ENCODE measurements around the gene CBX5. TPM values are rescaled to one million over a fixed set of nuclear protein-coding genes. Genes with fewer than 3 reads are reported as not detected.

CBX5 gene
- total RNA-seq, 1 experiment from 2014 or later, result 109 TPM

GRCh38 chr12:54273981-54274380, 5.9 kb downstream of the CBX5 start:
- no peaks in the 10 kb centered on the region for H3K9me3 Mint-ChIP-seq (ENCODE audit: unreplicated experiment)
- DNase-seq (ENCODE audit: unreplicated experiment), result no peak
- ChIA-PET CTCF (interaction anchor here (1.0 to 1.9 kb wide), 3 partner anchors 14 to 106 kb away, joined by 4 to 7 read pairs (median 5); no protein-coding TSS in a partner anchor), POLR2A (interaction anchor here (1.4 kb wide), 1 partner anchor 11 kb away, joined by 5 read pairs; no protein-coding TSS in a partner anchor)
- no peak overlapping the region for H3K27ac Mint-ChIP-seq (ENCODE audit: low read depth, unreplicated experiment)
- H3K27me3 Mint-ChIP-seq (ENCODE audit: insufficient read depth, unreplicated experiment), result no peaks in the 10 kb centered on the region
- intact Hi-C loops (cut with micrococcal nuclease), result no loop called here
- TF ChIP-seq CTCF (IDR thresholded peaks at IDR 0.05; ENCODE audit: unreplicated experiment), result no peak
- peaks cover 43% of the 10 kb centered on the region for H3K36me3 Mint-ChIP-seq (ENCODE audit: insufficient read depth, unreplicated experiment)
- no TSS peak for BruUV-seq (replicated peaks)
- H3K4me1 Mint-ChIP-seq (ENCODE audit: insufficient read depth, unreplicated experiment), result peaks cover 10% of the 10 kb centered on the region
- no peak overlapping the region for H3K4me3 Mint-ChIP-seq (ENCODE audit: unreplicated experiment)

DNA sequence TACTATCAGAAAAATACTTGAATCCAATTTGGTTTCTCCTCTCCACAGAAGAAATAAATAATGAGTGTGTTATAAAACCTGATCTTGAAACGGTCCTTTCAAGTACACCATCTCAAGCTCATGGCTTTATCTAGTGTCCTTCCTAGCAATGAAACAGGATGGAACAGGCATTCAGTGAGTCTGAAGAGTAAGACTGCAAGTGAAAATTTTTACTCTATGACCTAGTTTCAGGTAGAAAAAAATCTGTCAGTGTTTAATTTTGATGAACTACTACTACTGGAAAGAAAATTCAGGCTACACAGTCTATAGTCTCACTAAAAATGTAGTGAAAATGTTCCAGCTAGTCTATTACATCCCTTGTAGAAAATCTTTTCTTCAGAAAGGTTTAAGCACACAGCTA, 7.7 kb downstream of the CBX5 start:
- no peak for TF ChIP-seq CTCF (IDR thresholded peaks at IDR 0.05; ENCODE audit: unreplicated experiment)
- Mint-ChIP-seq H3K4me1 (ENCODE audit: insufficient read depth, unreplicated experiment) (peaks cover 6% of the 10 kb centered on the region), H3K36me3 (ENCODE audit: insufficient read depth, unreplicated experiment) (peaks cover 37% of the 10 kb centered on the region), H3K4me3 (ENCODE audit: unreplicated experiment) (no peak overlapping the region), H3K27me3 (ENCODE audit: insufficient read depth, unreplicated experiment) (no peaks in the 10 kb centered on the region), H3K27ac (ENCODE audit: low read depth, unreplicated experiment) (no peak overlapping the region), H3K9me3 (ENCODE audit: unreplicated experiment) (no peaks in the 10 kb centered on the region)
- no peak for DNase-seq (ENCODE audit: unreplicated experiment)
- intact Hi-C loops (cut with micrococcal nuclease), result no loop called here
- CTCF ChIA-PET, result interaction anchor here (1.2 to 1.3 kb wide), 2 partner anchors 9 to 20 kb away, joined by 5 to 7 read pairs; no protein-coding TSS in a partner anchor
- POLR2A ChIA-PET, result interaction anchor here (0.9 to 1.1 kb wide), 2 partner anchors 8 to 35 kb away, joined by 3 read pairs; partner anchors contain the start of gene HNRNPA1
- BruUV-seq (replicated peaks), result no TSS peak

GRCh38 chr12:54270345-54270744, 9.6 kb downstream of the CBX5 start:
- Mint-ChIP-seq H3K4me1 (ENCODE audit: insufficient read depth, unreplicated experiment) (peaks cover 6% of the 10 kb centered on the region), H3K9me3 (ENCODE audit: unreplicated experiment) (no peaks in the 10 kb centered on the region), H3K36me3 (ENCODE audit: insufficient read depth, unreplicated experiment) (peaks cover 28% of the 10 kb centered on the region), H3K27me3 (ENCODE audit: insufficient read depth, unreplicated experiment) (no peaks in the 10 kb centered on the region), H3K27ac (ENCODE audit: low read depth, unreplicated experiment) (no peak overlapping the region), H3K4me3 (ENCODE audit: unreplicated experiment) (no peak overlapping the region)
- POLR2A ChIA-PET, result no interaction called here
- DNase-seq (ENCODE audit: unreplicated experiment), result no peak
- no TSS peak for BruUV-seq (replicated peaks)
- TF ChIP-seq CTCF (IDR thresholded peaks at IDR 0.05; ENCODE audit: unreplicated experiment), result no peak
- intact Hi-C loops (cut with micrococcal nuclease), result no loop called here
- CTCF ChIA-PET, result no interaction called here

DNA sequence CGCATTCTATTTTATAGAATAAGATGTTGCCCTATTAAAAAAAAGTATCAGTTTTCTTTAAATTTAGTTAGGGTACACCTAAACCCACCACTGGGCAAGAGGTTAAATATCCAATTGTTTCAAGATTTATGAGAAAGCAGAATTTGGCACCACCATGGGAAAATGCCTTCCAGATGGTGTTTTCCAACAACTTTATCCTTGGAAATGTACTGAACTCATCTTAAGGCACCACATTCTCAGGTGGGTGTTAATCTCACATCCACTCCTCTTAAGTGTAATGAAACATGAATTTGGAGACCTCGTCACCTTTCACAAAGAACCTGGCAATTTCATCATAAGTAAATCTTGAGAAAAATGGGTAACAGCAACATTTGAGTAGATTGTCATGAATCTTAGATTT, 13.1 kb downstream of the CBX5 start:
- ChIA-PET CTCF (interaction anchor here (1.0 to 2.5 kb wide), 3 partner anchors 15 to 59 kb away, joined by 6 to 12 read pairs (median 8); no protein-coding TSS in a partner anchor), POLR2A (interaction anchor here (0.8 to 5.5 kb wide), 2 partner anchors 12 to 22 kb away, joined by 4 to 37 read pairs; partner anchors contain the start of genes CBX5 and HNRNPA1)
- no peak overlapping the region for H3K27ac Mint-ChIP-seq (ENCODE audit: low read depth, unreplicated experiment)
- DNase-seq (ENCODE audit: unreplicated experiment), result no peak
- no peaks in the 10 kb centered on the region for H3K27me3 Mint-ChIP-seq (ENCODE audit: insufficient read depth, unreplicated experiment)
- TF ChIP-seq CTCF (IDR thresholded peaks at IDR 0.05; ENCODE audit: unreplicated experiment), result no peak
- H3K36me3 Mint-ChIP-seq (ENCODE audit: insufficient read depth, unreplicated experiment), result peaks cover 18% of the 10 kb centered on the region
- intact Hi-C loops (cut with micrococcal nuclease), result no loop called here
- no peak overlapping the region for H3K4me3 Mint-ChIP-seq (ENCODE audit: unreplicated experiment)
- no peaks in the 10 kb centered on the region for H3K9me3 Mint-ChIP-seq (ENCODE audit: unreplicated experiment)
- peaks cover 10% of the 10 kb centered on the region for H3K4me1 Mint-ChIP-seq (ENCODE audit: insufficient read depth, unreplicated experiment)
- no TSS peak for BruUV-seq (replicated peaks)
